ENCODE measurements around the gene C7orf33.

The C7orf33 gene

DNA sequence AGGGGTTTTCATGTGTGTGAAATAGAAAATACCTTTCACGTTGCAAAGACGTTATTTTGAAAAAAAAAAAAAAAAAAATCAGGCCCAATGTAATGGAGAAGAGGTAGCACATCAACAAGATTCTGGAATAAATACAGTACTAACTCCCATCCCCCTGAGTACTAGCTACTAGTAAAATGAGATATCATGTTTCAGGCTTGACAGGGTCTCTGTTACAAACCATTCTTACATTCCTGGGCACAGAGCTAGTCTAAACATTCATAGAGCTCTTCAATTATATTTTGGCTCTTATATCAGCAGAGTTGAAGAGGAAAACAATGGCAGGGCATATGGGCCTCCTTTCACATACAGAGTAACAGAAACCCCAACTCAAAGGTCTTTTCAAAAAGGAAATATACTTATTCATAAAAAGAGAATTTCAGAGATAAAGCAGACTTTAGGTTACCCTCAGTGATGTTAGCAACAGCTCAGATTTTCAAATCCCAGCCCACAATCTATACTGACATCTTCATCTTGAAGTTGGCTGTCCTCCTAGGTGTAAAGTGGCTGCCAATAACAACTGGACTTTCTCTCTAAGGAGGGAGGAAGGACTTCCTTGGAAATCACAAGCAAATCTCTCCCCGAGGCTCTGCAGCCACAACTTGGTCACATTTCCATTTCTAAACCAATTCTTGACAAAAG, 18.6 kb downstream of the C7orf33 start:
- no peaks in the 10 kb centered on the region for H3K36me3 ChIP-seq
- no peak overlapping the region for H3K4me3 ChIP-seq (ENCODE audit: low read depth in 1 of 2, low read length in 1 of 2)
- H3K27me3 ChIP-seq: no peaks in the 10 kb centered on the region
- H3K27ac ChIP-seq: no peak overlapping the region
- no peaks in the 10 kb centered on the region for H3K9me3 ChIP-seq
- no peaks in the 10 kb centered on the region for H3K4me1 ChIP-seq (ENCODE audit: control insufficient read depth in 1 of 2, insufficient read depth in 1 of 2, low read depth in 1 of 2, low read length in 1 of 2)
- TF ChIP-seq, protein P1, sequence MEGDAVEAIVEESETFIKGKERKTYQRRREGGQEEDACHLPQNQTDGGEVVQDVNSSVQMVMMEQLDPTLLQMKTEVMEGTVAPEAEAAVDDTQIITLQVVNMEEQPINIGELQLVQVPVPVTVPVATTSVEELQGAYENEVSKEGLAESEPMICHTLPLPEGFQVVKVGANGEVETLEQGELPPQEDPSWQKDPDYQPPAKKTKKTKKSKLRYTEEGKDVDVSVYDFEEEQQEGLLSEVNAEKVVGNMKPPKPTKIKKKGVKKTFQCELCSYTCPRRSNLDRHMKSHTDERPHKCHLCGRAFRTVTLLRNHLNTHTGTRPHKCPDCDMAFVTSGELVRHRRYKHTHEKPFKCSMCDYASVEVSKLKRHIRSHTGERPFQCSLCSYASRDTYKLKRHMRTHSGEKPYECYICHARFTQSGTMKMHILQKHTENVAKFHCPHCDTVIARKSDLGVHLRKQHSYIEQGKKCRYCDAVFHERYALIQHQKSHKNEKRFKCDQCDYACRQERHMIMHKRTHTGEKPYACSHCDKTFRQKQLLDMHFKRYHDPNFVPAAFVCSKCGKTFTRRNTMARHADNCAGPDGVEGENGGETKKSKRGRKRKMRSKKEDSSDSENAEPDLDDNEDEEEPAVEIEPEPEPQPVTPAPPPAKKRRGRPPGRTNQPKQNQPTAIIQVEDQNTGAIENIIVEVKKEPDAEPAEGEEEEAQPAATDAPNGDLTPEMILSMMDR (IDR thresholded peaks at IDR 0.05): no peak

GRCh38 chr7:148611692-148612091, 21.1 kb downstream of the C7orf33 start:
- no peaks in the 10 kb centered on the region for H3K27me3 ChIP-seq
- H3K9me3 ChIP-seq: no peaks in the 10 kb centered on the region
- no peak overlapping the region for H3K4me3 ChIP-seq (ENCODE audit: low read depth in 1 of 2, low read length in 1 of 2)
- no peak overlapping the region for H3K27ac ChIP-seq
- no peaks in the 10 kb centered on the region for H3K4me1 ChIP-seq (ENCODE audit: control insufficient read depth in 1 of 2, insufficient read depth in 1 of 2, low read depth in 1 of 2, low read length in 1 of 2)
- TF ChIP-seq, protein P1 (IDR thresholded peaks at IDR 0.05): no peak
- no peaks in the 10 kb centered on the region for H3K36me3 ChIP-seq

- Histone ChIP-seq H3K4me1 (ENCODE audit: control insufficient read depth in 1 of 2, insufficient read depth in 1 of 2, low read depth in 1 of 2, low read length in 1 of 2) (no peaks in the 10 kb centered on the region), H3K27me3 (no peaks in the 10 kb centered on the region), H3K4me3 (ENCODE audit: low read depth in 1 of 2, low read length in 1 of 2) (no peak overlapping the region), H3K9me3 (no peaks in the 10 kb centered on the region), H3K27ac (no peak overlapping the region), H3K36me3 (no peaks in the 10 kb centered on the region)
- TF ChIP-seq, protein P1 (IDR thresholded peaks at IDR 0.05): no peak
These were observed 24.6 kb downstream of the C7orf33 start for GRCh38 chr7:148615085-148615730.

GRCh38 chr7:148620749-148621359, 30.3 kb downstream of the C7orf33 start:
- H3K4me3 ChIP-seq (ENCODE audit: low read depth in 1 of 2, low read length in 1 of 2): no peak overlapping the region
- TF ChIP-seq, protein P1 (IDR thresholded peaks at IDR 0.05): no peak
- no peaks in the 10 kb centered on the region for H3K9me3 ChIP-seq
- H3K27me3 ChIP-seq: peaks cover 7% of the 10 kb centered on the region
- H3K36me3 ChIP-seq: no peaks in the 10 kb centered on the region
- no peak overlapping the region for H3K27ac ChIP-seq
- H3K4me1 ChIP-seq (ENCODE audit: control insufficient read depth in 1 of 2, insufficient read depth in 1 of 2, low read depth in 1 of 2, low read length in 1 of 2): no peaks in the 10 kb centered on the region

GRCh38 chr7:148621563-148621962, 31.0 kb downstream of the C7orf33 start:
- Histone ChIP-seq H3K9me3 (no peaks in the 10 kb centered on the region), H3K4me1 (ENCODE audit: control insufficient read depth in 1 of 2, insufficient read depth in 1 of 2, low read depth in 1 of 2, low read length in 1 of 2) (no peaks in the 10 kb centered on the region), H3K27ac (no peak overlapping the region), H3K36me3 (no peaks in the 10 kb centered on the region), H3K4me3 (ENCODE audit: low read depth in 1 of 2, low read length in 1 of 2) (no peak overlapping the region), H3K27me3 (peaks cover 7% of the 10 kb centered on the region)
- TF ChIP-seq, protein P1 (IDR thresholded peaks at IDR 0.05): no peak
